Fibroblast of lung (primary cell): ENCODE measurements around the gene CALN1.

Experiments used
- EZH2 ChIP-seq: IDR thresholded peaks from 2 replicates; pipeline ENCODE4 v1.5.1; 2012; ENCODE audit warnings: low read length, control low read depth, mild to moderate bottlenecking; ENCODE audit errors: missing control alignments
- TF ChIP-seq, protein P1 (sequence below), 2 donors: IDR thresholded peaks in 1 of 2; conservative IDR thresholded peaks in 1 of 2; 1 replicate in 1 of 2; 2 replicates in 1 of 2; pipeline ENCODE4 v1.5.1; 2011 to 2012; ENCODE audit warnings: low read length in 2 of 2, control low read depth in 1 of 2, inconsistent platforms in 1 of 2, low read depth in 1 of 2, mild to moderate bottlenecking in 1 of 2

DNA sequence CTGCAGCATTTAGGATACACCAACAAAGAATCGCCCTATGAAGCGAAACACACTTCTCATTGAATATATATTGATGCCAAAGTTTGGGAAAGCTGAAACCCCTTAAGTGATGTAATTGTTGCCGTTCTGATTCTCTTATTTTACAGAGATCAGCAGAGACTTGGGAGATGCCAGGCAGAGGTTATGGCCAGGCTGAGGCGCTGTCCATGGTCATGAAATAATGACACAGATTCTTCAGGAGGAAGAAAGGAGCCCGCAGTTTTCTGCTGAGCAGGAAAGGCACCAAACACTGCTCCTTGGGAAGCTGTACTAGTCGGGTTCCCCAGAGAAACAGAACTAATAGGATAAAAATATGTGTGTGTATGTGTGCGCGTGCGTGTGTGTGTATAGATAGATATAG lies 566.0 kb downstream of the CALN1 start:
- TF ChIP-seq, protein P1, sequence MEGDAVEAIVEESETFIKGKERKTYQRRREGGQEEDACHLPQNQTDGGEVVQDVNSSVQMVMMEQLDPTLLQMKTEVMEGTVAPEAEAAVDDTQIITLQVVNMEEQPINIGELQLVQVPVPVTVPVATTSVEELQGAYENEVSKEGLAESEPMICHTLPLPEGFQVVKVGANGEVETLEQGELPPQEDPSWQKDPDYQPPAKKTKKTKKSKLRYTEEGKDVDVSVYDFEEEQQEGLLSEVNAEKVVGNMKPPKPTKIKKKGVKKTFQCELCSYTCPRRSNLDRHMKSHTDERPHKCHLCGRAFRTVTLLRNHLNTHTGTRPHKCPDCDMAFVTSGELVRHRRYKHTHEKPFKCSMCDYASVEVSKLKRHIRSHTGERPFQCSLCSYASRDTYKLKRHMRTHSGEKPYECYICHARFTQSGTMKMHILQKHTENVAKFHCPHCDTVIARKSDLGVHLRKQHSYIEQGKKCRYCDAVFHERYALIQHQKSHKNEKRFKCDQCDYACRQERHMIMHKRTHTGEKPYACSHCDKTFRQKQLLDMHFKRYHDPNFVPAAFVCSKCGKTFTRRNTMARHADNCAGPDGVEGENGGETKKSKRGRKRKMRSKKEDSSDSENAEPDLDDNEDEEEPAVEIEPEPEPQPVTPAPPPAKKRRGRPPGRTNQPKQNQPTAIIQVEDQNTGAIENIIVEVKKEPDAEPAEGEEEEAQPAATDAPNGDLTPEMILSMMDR (conservative IDR thresholded peaks at IDR 0.05 in 1 of 2, IDR thresholded peaks at IDR 0.05 in 1 of 2; ENCODE audit: low read depth in 1 of 2, low read length in 2 of 2), result no peak
- TF ChIP-seq EZH2, result no peak
